HepG2 (cell line): ENCODE measurements around the gene UBC. TPM values are rescaled to one million over a fixed set of nuclear protein-coding genes. Genes with fewer than 3 reads are reported as not detected.

Experiments
- ATF7 ChIP-seq, 2 experiments: fragments of 450-650 bp in 1 of 2; sonication (generic) in 1 of 2; formaldehyde crosslinking in 1 of 2; IDR thresholded peaks; 2 replicates each; pipeline versions ENCODE4 v1.4.0 to v1.6.1; 2016 to 2020; ENCODE audit warnings: antibody characterized with exemption in 1 of 2, mild to moderate bottlenecking in 1 of 2, missing genetic modification reagents in 1 of 2
- CBX5 ChIP-seq: sonication (generic); formaldehyde crosslinking; IDR thresholded peaks from 2 replicates; pipeline ENCODE4 v1.4.0; 2020; ENCODE audit warnings: missing genetic modification reagents, borderline replicate concordance
- FLYWCH1 ChIP-seq: sonication (generic); formaldehyde crosslinking; IDR thresholded peaks from 2 replicates; pipeline ENCODE4 v1.8.1; 2023; ENCODE audit warnings: mild to moderate bottlenecking, missing genetic modification reagents
- FOXK1 ChIP-seq: sonication (generic); formaldehyde crosslinking; IDR thresholded peaks from 2 replicates; pipeline ENCODE4 v1.4.0; 2020; ENCODE audit warnings: low read depth, missing genetic modification reagents, borderline replicate concordance
- HNRNPH1 ChIP-seq: fragments of 200-400 bp; formaldehyde crosslinking; optimal IDR thresholded peaks from 2 replicates; pipeline ENCODE3; 2017; ENCODE audit warnings: mild to moderate bottlenecking, low read depth, low read length
- MED1 ChIP-seq: sonication (generic); formaldehyde crosslinking; IDR thresholded peaks from 2 replicates; pipeline ENCODE4 v1.4.0; 2020; ENCODE audit warnings: missing genetic modification reagents
- NFIC ChIP-seq: IDR thresholded peaks from 2 replicates; pipeline ENCODE4 v1.6.1; 2012; ENCODE audit warnings: mild to moderate bottlenecking, low read length, inconsistent platforms
- ZNF235 ChIP-seq: sonication (generic); formaldehyde crosslinking; IDR thresholded peaks from 2 replicates; pipeline ENCODE4 v1.8.1; 2023; ENCODE audit warnings: mild to moderate bottlenecking, missing genetic modification reagents, borderline replicate concordance
- ZNF292 ChIP-seq: sonication (generic); formaldehyde crosslinking; IDR thresholded peaks from 2 replicates; pipeline ENCODE4 v1.8.1; 2022; ENCODE audit warnings: mild to moderate bottlenecking, low read depth, missing genetic modification reagents, borderline replicate concordance
- ZNF572 ChIP-seq: sonication (generic); formaldehyde crosslinking; IDR thresholded peaks from 2 replicates; pipeline ENCODE4 v1.5.1; 2020; ENCODE audit warnings: mild to moderate bottlenecking, missing genetic modification reagents
- polyA plus RNA-seq, 8 experiments: library from polyadenylated mRNA; depleted of rRNA in 3 of 8; stranded (reverse) in 7 of 8; unstranded in 1 of 8; fragments of >200 nt; fragmentation: Illumina TruSeq in 4 of 8; extraction: Trizol in 4 of 8; gene quantifications; 2 replicates each; pipeline versions ENCODE4 v1.2.1 to v1.2.3, GENCODE V29; 2011 to 2016; ENCODE audit warnings: low read depth in 4 of 8, missing spikeins in 1 of 8, mixed read lengths in 1 of 8; ENCODE audit not compliant: insufficient read depth in 1 of 8
- total RNA-seq, 5 experiments: library from RNA; depleted of rRNA; stranded (reverse); fragments of >200 nt; fragmentation: Illumina TruSeq; extraction: Trizol; gene quantifications; 2 replicates each; pipeline ENCODE4 v1.2.3, GENCODE V29; 2016; ENCODE audit warnings: low read depth in 1 of 5
- TF ChIP-seq, protein P1 (sequence below): sonication (generic); formaldehyde crosslinking; IDR thresholded peaks from 2 replicates; pipeline ENCODE4 v1.4.0; 2020; ENCODE audit warnings: missing genetic modification reagents
- TF ChIP-seq, protein P2 (sequence below): sonication (generic); formaldehyde crosslinking; IDR thresholded peaks from 2 replicates; pipeline ENCODE4 v1.5.0; 2020; ENCODE audit warnings: mild to moderate bottlenecking, low read depth, missing genetic modification reagents, borderline replicate concordance
- TF ChIP-seq, protein P3 (sequence below): sonication (generic); formaldehyde crosslinking; IDR thresholded peaks from one replicate; pipeline ENCODE4 v1.5.1; 2020; ENCODE audit warnings: mild to moderate bottlenecking, missing genetic modification reagents; ENCODE audit errors: not compliant biosample characterization
- TF ChIP-seq, protein P4 (sequence below): sonication (generic); IDR thresholded peaks from 2 replicates; pipeline ENCODE4 v1.6.1; 2016; ENCODE audit warnings: low read depth, borderline replicate concordance
- TF ChIP-seq, protein P5 (sequence below): sonication (generic); formaldehyde crosslinking; IDR thresholded peaks from 2 replicates; pipeline ENCODE4 v1.5.1; 2020; ENCODE audit warnings: missing genetic modification reagents, mild to moderate bottlenecking, borderline replicate concordance

Gene UBC
- total and polyA plus RNA-seq, 2 of the 13 experiments (the other 11 are each of a cell fraction or from before 2014, with no cell fraction given): 805 to 1,432 TPM

DNA sequence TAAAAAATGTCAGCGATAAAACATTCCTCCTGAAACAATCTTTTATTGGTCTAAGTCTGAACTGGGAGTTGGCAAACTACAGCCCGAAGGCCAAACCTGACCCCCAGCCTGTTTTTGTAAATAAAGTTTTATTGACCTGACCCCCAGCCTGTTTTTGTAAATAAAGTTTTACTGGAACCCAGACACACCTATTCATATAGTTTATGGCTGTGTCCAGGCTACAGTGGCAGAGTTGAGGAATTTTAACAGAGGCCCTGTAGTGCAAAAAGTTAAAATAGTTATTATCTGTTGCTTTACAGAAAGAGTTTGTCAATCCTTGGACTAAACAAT is 38.7 kb downstream of the UBC start (continued):
- TF ChIP-seq ATF7 (IDR thresholded peaks at IDR 0.05) (no peak), ATF7 (CRISPR knock-in tag; IDR thresholded peaks at IDR 0.05) (no peak), ZNF292 (no peak), HNRNPH1 (no peak), MED1 (0 out of 2 replicates have a peak, but pooled peaks have one; percentile 32), FLYWCH1 (no peak), ZNF572 (CRISPR knock-in tag) (no peak), CBX5 (CRISPR knock-in tag) (no peak), ZNF235 (no peak), NFIC (no peak), FOXK1 (CRISPR knock-in tag) (peak; percentile 27; the same call in 1 of the 2 replicates)
- TF ChIP-seq, protein P1, sequence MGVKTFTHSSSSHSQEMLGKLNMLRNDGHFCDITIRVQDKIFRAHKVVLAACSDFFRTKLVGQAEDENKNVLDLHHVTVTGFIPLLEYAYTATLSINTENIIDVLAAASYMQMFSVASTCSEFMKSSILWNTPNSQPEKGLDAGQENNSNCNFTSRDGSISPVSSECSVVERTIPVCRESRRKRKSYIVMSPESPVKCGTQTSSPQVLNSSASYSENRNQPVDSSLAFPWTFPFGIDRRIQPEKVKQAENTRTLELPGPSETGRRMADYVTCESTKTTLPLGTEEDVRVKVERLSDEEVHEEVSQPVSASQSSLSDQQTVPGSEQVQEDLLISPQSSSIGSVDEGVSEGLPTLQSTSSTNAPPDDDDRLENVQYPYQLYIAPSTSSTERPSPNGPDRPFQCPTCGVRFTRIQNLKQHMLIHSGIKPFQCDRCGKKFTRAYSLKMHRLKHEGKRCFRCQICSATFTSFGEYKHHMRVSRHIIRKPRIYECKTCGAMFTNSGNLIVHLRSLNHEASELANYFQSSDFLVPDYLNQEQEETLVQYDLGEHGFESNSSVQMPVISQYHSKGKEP (CRISPR knock-in tag): no peak
- TF ChIP-seq, protein P2, sequence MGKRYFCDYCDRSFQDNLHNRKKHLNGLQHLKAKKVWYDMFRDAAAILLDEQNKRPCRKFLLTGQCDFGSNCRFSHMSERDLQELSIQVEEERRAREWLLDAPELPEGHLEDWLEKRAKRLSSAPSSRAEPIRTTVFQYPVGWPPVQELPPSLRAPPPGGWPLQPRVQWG (CRISPR knock-in tag): no peak
- TF ChIP-seq, protein P3, sequence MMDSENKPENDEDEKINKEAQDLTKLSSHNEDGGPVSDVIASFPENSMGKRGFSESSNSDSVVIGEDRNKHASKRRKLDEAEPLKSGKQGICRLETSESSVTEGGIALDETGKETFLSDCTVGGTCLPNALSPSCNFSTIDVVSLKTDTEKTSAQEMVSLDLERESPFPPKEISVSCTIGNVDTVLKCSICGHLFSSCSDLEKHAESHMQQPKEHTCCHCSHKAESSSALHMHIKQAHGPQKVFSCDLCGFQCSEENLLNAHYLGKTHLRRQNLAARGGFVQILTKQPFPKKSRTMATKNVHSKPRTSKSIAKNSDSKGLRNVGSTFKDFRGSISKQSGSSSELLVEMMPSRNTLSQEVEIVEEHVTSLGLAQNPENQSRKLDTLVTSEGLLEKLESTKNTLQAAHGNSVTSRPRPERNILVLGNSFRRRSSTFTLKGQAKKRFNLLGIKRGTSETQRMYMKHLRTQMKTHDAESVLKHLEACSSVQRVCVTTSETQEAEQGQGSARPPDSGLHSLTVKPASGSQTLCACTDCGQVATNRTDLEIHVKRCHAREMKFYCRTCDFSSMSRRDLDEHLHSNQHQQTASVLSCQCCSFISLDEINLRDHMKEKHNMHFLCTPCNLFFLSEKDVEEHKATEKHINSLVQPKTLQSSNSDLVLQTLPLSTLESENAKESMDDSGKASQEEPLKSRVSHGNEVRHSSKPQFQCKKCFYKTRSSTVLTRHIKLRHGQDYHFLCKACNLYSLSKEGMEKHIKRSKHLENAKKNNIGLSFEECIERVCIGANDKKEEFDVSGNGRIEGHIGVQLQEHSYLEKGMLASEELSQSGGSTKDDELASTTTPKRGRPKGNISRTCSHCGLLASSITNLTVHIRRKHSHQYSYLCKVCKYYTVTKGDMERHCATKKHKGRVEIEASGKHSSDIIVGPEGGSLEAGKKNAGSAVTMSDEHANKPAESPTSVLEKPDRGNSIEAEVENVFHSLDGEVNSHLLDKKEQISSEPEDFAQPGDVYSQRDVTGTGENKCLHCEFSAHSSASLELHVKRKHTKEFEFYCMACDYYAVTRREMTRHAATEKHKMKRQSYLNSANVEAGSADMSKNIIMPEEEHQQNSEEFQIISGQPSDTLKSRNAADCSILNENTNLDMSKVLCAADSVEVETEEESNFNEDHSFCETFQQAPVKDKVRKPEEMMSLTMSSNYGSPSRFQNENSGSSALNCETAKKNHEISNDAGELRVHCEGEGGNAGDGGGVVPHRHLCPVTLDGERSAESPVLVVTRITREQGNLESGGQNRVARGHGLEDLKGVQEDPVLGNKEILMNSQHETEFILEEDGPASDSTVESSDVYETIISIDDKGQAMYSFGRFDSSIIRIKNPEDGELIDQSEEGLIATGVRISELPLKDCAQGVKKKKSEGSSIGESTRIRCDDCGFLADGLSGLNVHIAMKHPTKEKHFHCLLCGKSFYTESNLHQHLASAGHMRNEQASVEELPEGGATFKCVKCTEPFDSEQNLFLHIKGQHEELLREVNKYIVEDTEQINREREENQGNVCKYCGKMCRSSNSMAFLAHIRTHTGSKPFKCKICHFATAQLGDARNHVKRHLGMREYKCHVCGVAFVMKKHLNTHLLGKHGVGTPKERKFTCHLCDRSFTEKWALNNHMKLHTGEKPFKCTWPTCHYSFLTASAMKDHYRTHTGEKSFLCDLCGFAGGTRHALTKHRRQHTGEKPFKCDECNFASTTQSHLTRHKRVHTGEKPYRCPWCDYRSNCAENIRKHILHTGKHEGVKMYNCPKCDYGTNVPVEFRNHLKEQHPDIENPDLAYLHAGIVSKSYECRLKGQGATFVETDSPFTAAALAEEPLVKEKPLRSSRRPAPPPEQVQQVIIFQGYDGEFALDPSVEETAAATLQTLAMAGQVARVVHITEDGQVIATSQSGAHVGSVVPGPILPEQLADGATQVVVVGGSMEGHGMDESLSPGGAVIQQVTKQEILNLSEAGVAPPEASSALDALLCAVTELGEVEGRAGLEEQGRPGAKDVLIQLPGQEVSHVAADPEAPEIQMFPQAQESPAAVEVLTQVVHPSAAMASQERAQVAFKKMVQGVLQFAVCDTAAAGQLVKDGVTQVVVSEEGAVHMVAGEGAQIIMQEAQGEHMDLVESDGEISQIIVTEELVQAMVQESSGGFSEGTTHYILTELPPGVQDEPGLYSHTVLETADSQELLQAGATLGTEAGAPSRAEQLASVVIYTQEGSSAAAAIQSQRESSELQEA (CRISPR knock-in tag): no peak
- TF ChIP-seq, protein P4, sequence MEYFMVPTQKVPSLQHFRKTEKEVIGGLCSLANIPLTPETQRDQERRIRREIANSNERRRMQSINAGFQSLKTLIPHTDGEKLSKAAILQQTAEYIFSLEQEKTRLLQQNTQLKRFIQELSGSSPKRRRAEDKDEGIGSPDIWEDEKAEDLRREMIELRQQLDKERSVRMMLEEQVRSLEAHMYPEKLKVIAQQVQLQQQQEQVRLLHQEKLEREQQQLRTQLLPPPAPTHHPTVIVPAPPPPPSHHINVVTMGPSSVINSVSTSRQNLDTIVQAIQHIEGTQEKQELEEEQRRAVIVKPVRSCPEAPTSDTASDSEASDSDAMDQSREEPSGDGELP: no peak
- TF ChIP-seq, protein P5, sequence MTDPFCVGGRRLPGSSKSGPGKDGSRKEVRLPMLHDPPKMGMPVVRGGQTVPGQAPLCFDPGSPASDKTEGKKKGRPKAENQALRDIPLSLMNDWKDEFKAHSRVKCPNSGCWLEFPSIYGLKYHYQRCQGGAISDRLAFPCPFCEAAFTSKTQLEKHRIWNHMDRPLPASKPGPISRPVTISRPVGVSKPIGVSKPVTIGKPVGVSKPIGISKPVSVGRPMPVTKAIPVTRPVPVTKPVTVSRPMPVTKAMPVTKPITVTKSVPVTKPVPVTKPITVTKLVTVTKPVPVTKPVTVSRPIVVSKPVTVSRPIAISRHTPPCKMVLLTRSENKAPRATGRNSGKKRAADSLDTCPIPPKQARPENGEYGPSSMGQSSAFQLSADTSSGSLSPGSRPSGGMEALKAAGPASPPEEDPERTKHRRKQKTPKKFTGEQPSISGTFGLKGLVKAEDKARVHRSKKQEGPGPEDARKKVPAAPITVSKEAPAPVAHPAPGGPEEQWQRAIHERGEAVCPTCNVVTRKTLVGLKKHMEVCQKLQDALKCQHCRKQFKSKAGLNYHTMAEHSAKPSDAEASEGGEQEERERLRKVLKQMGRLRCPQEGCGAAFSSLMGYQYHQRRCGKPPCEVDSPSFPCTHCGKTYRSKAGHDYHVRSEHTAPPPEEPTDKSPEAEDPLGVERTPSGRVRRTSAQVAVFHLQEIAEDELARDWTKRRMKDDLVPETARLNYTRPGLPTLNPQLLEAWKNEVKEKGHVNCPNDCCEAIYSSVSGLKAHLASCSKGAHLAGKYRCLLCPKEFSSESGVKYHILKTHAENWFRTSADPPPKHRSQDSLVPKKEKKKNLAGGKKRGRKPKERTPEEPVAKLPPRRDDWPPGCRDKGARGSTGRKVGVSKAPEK: no peak
